ENCODE data around the gene ARHGEF38.

The ARHGEF38 gene

GRCh38 chr4:105541420-105541819 lies 11.0 kb upstream of the ARHGEF38 start:
- Histone ChIP-seq H3K4me3 (ENCODE audit: low read length) (no peak overlapping the region), H3K36me3 (ENCODE audit: insufficient read depth, low read depth, low read length) (no peaks in the 10 kb centered on the region), H3K9me3 (ENCODE audit: insufficient read depth, low read depth, low read length) (no peaks in the 10 kb centered on the region), H3K9ac (ENCODE audit: low read depth, low read length) (no peak overlapping the region), H3K4me1 (ENCODE audit: insufficient read depth, low read length) (no peaks in the 10 kb centered on the region), H3K27me3 (ENCODE audit: insufficient read depth, low read length) (peaks cover 20% of the 10 kb centered on the region), H3K27ac (ENCODE audit: low read length) (no peak overlapping the region)

- Histone ChIP-seq H3K27me3 (ENCODE audit: insufficient read depth, low read length) (peaks cover 20% of the 10 kb centered on the region), H3K4me3 (ENCODE audit: low read length) (no peak overlapping the region), H3K9ac (ENCODE audit: low read depth, low read length) (no peak overlapping the region)
Observed at GRCh38 chr4:105542039-105542438, 10.4 kb upstream of the ARHGEF38 start.

GRCh38 chr4:105543346-105543745 lies 9.1 kb upstream of the ARHGEF38 start:
- no peaks in the 10 kb centered on the region for H3K9me3 ChIP-seq (ENCODE audit: insufficient read depth, low read depth, low read length)
- no peak overlapping the region for H3K27ac ChIP-seq (ENCODE audit: low read length)
- no peak overlapping the region for H3K4me3 ChIP-seq (ENCODE audit: low read length)
- H3K36me3 ChIP-seq (ENCODE audit: insufficient read depth, low read depth, low read length): no peaks in the 10 kb centered on the region
- peaks cover 32% of the 10 kb centered on the region for H3K27me3 ChIP-seq (ENCODE audit: insufficient read depth, low read length)
- H3K9ac ChIP-seq (ENCODE audit: low read depth, low read length): no peak overlapping the region
- no peaks in the 10 kb centered on the region for H3K4me1 ChIP-seq (ENCODE audit: insufficient read depth, low read length)

More at GRCh38 chr4:105542039-105542438, 10.4 kb upstream of the ARHGEF38 start:
- Histone ChIP-seq H3K36me3 (ENCODE audit: insufficient read depth, low read depth, low read length) (no peaks in the 10 kb centered on the region), H3K4me1 (ENCODE audit: insufficient read depth, low read length) (no peaks in the 10 kb centered on the region), H3K9me3 (ENCODE audit: insufficient read depth, low read depth, low read length) (no peaks in the 10 kb centered on the region), H3K27ac (ENCODE audit: low read length) (no peak overlapping the region)

- Histone ChIP-seq H3K9me3 (ENCODE audit: insufficient read depth, low read depth, low read length) (no peaks in the 10 kb centered on the region), H3K27me3 (ENCODE audit: insufficient read depth, low read length) (peaks cover 37% of the 10 kb centered on the region), H3K36me3 (ENCODE audit: insufficient read depth, low read depth, low read length) (no peaks in the 10 kb centered on the region), H3K9ac (ENCODE audit: low read depth, low read length) (no peak overlapping the region), H3K27ac (ENCODE audit: low read length) (no peak overlapping the region), H3K4me3 (ENCODE audit: low read length) (no peak overlapping the region), H3K4me1 (ENCODE audit: insufficient read depth, low read length) (no peaks in the 10 kb centered on the region)
Observed at GRCh38 chr4:105543881-105544280, 8.5 kb upstream of the ARHGEF38 start.

GRCh38 chr4:105544520-105545286 lies 7.7 kb upstream of the ARHGEF38 start:
- Histone ChIP-seq H3K4me1 (ENCODE audit: insufficient read depth, low read length) (no peaks in the 10 kb centered on the region), H3K27me3 (ENCODE audit: insufficient read depth, low read length) (peaks cover 45% of the 10 kb centered on the region), H3K9ac (ENCODE audit: low read depth, low read length) (no peak overlapping the region), H3K36me3 (ENCODE audit: insufficient read depth, low read depth, low read length) (no peaks in the 10 kb centered on the region), H3K9me3 (ENCODE audit: insufficient read depth, low read depth, low read length) (no peaks in the 10 kb centered on the region), H3K4me3 (ENCODE audit: low read length) (no peak overlapping the region), H3K27ac (ENCODE audit: low read length) (no peak overlapping the region)

GRCh38 chr4:105546086-105546485 lies 6.3 kb upstream of the ARHGEF38 start:
- Histone ChIP-seq H3K9me3 (ENCODE audit: insufficient read depth, low read depth, low read length) (no peaks in the 10 kb centered on the region), H3K4me1 (ENCODE audit: insufficient read depth, low read length) (no peaks in the 10 kb centered on the region), H3K9ac (ENCODE audit: low read depth, low read length) (no peak overlapping the region), H3K4me3 (ENCODE audit: low read length) (no peak overlapping the region), H3K27me3 (ENCODE audit: insufficient read depth, low read length) (peaks cover 56% of the 10 kb centered on the region), H3K27ac (ENCODE audit: low read length) (no peak overlapping the region), H3K36me3 (ENCODE audit: insufficient read depth, low read depth, low read length) (no peaks in the 10 kb centered on the region)

- Histone ChIP-seq H3K27ac (ENCODE audit: low read length) (no peak overlapping the region), H3K36me3 (ENCODE audit: insufficient read depth, low read depth, low read length) (no peaks in the 10 kb centered on the region), H3K4me1 (ENCODE audit: insufficient read depth, low read length) (0 out of 2 replicates have a peak, but pooled peaks cover 5% of the 10 kb centered on the region), H3K9me3 (ENCODE audit: insufficient read depth, low read depth, low read length) (no peaks in the 10 kb centered on the region), H3K9ac (ENCODE audit: low read depth, low read length) (no peak overlapping the region), H3K27me3 (ENCODE audit: insufficient read depth, low read length) (peaks cover 68% of the 10 kb centered on the region), H3K4me3 (ENCODE audit: low read length) (no peak overlapping the region)
Observed at GRCh38 chr4:105547769-105548168, 4.7 kb upstream of the ARHGEF38 start.

GRCh38 chr4:105548483-105548882 lies 3.9 kb upstream of the ARHGEF38 start:
- H3K4me3 ChIP-seq (ENCODE audit: low read length): no peak overlapping the region
- no peaks in the 10 kb centered on the region for H3K9me3 ChIP-seq (ENCODE audit: insufficient read depth, low read depth, low read length)
- H3K27me3 ChIP-seq (ENCODE audit: insufficient read depth, low read length): peaks cover 75% of the 10 kb centered on the region
- H3K36me3 ChIP-seq (ENCODE audit: insufficient read depth, low read depth, low read length): no peaks in the 10 kb centered on the region
- 0 out of 2 replicates have a peak, but pooled peaks cover 5% of the 10 kb centered on the region for H3K4me1 ChIP-seq (ENCODE audit: insufficient read depth, low read length)
- H3K27ac ChIP-seq (ENCODE audit: low read length): no peak overlapping the region
- no peak overlapping the region for H3K9ac ChIP-seq (ENCODE audit: low read depth, low read length)

- H3K27ac ChIP-seq (ENCODE audit: low read length): no peak overlapping the region
- peaks cover 13% of the 10 kb centered on the region; the same call in 1 of the 2 replicates for H3K4me1 ChIP-seq (ENCODE audit: insufficient read depth, low read length)
- H3K9me3 ChIP-seq (ENCODE audit: insufficient read depth, low read depth, low read length): no peaks in the 10 kb centered on the region
- no peak overlapping the region for H3K4me3 ChIP-seq (ENCODE audit: low read length)
- H3K36me3 ChIP-seq (ENCODE audit: insufficient read depth, low read depth, low read length): no peaks in the 10 kb centered on the region
- H3K9ac ChIP-seq (ENCODE audit: low read depth, low read length): no peak overlapping the region
- peaks cover 84% of the 10 kb centered on the region for H3K27me3 ChIP-seq (ENCODE audit: insufficient read depth, low read length)
Observed at GRCh38 chr4:105550641-105551040, 1.8 kb upstream of the ARHGEF38 start.

GRCh38 chr4:105555409-105555808 lies 3.0 kb downstream of the ARHGEF38 start:
- peak overlapping the region; percentile 12; the same call in 1 of the 2 replicates for H3K4me3 ChIP-seq (ENCODE audit: low read length)
- peaks cover 18% of the 10 kb centered on the region for H3K4me1 ChIP-seq (ENCODE audit: insufficient read depth, low read length)
- H3K27ac ChIP-seq (ENCODE audit: low read length): no peak overlapping the region
- H3K9me3 ChIP-seq (ENCODE audit: insufficient read depth, low read depth, low read length): no peaks in the 10 kb centered on the region
- peaks cover 99% of the 10 kb centered on the region for H3K27me3 ChIP-seq (ENCODE audit: insufficient read depth, low read length)
- H3K36me3 ChIP-seq (ENCODE audit: insufficient read depth, low read depth, low read length): no peaks in the 10 kb centered on the region
- no peak overlapping the region for H3K9ac ChIP-seq (ENCODE audit: low read depth, low read length)

GRCh38 chr4:105556206-105556605 lies 3.8 kb downstream of the ARHGEF38 start:
- H3K4me3 ChIP-seq (ENCODE audit: low read length): no peak overlapping the region; the same call in 1 of the 2 replicates
- H3K9me3 ChIP-seq (ENCODE audit: insufficient read depth, low read depth, low read length): no peaks in the 10 kb centered on the region
- no peaks in the 10 kb centered on the region for H3K36me3 ChIP-seq (ENCODE audit: insufficient read depth, low read depth, low read length)
- peaks cover 18% of the 10 kb centered on the region for H3K4me1 ChIP-seq (ENCODE audit: insufficient read depth, low read length)
- H3K9ac ChIP-seq (ENCODE audit: low read depth, low read length): no peak overlapping the region
- H3K27ac ChIP-seq (ENCODE audit: low read length): no peak overlapping the region
- peaks cover 99% of the 10 kb centered on the region for H3K27me3 ChIP-seq (ENCODE audit: insufficient read depth, low read length)

- H3K4me3 ChIP-seq (ENCODE audit: low read length): no peak overlapping the region
- peaks cover 12% of the 10 kb centered on the region for H3K4me1 ChIP-seq (ENCODE audit: insufficient read depth, low read length)
- peaks cover 97% of the 10 kb centered on the region for H3K27me3 ChIP-seq (ENCODE audit: insufficient read depth, low read length)
- no peak overlapping the region for H3K27ac ChIP-seq (ENCODE audit: low read length)
- H3K9ac ChIP-seq (ENCODE audit: low read depth, low read length): no peak overlapping the region
- H3K36me3 ChIP-seq (ENCODE audit: insufficient read depth, low read depth, low read length): no peaks in the 10 kb centered on the region
- no peaks in the 10 kb centered on the region for H3K9me3 ChIP-seq (ENCODE audit: insufficient read depth, low read depth, low read length)
Observed at GRCh38 chr4:105558277-105558676, 5.9 kb downstream of the ARHGEF38 start.

Measured in iPS-20b (cell line).